ENCODE measurements around the gene PTPRD. TPM values are rescaled to one million over a fixed set of nuclear protein-coding genes. Genes with fewer than 3 reads are reported as not detected.

PTPRD gene
- total RNA-seq, 1 donor from 2014 or later: 197 TPM

DNA sequence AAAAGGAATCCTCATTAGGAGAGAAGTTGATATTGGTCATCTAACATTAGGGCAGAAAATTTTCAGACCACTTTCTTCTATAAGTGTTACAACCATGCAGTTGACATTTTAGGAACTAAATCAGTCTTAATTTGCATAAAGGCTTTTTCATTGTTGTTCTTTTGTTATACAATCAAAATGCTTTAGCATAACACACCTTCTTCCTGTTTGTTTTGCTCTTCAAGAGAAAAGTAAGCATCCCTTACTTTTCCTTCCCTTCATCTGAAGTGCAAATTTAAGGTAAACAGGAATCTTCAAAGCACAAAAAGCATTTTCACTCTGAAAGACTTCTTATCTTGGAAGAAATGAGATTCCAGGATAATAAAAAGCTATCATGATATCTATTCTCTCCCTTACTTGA, 273.6 kb downstream of the PTPRD start:
- Mint-ChIP-seq H3K27me3 (no peaks in the 10 kb centered on the region), H3K9me3 (no peaks in the 10 kb centered on the region), H3K36me3 (no peaks in the 10 kb centered on the region), H3K27ac (no peak overlapping the region), H3K4me1 (ENCODE audit: unreplicated experiment) (no peaks in the 10 kb centered on the region), H3K4me3 (no peak overlapping the region)
- no peak for DNase-seq (ENCODE audit: extremely low spot score, unreplicated experiment)
- TF ChIP-seq CTCF (conservative IDR thresholded peaks at IDR 0.05): no peak

DNA sequence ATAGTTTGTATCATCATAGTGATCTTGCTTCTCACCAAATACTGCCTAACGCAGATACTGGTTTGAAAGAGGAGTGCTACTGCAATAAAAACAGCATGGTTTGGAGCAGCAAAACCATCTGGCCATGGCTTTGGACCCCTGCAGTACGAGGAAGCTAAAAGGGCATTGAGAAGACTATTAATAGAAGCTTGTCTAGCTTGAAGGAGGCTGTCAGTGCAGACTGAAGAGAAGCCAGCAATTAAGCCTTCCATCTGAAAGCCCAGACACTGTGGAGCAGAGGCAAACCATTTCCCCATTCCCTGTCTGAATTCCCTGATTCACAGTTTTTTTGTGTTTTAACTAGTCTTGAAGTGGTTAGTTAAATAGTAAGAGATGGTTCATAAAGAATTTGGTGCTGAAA, 281.6 kb downstream of the PTPRD start:
- H3K27me3 Mint-ChIP-seq: no peaks in the 10 kb centered on the region
- no peaks in the 10 kb centered on the region for H3K4me1 Mint-ChIP-seq (ENCODE audit: unreplicated experiment)
- TF ChIP-seq CTCF (conservative IDR thresholded peaks at IDR 0.05): no peak
- H3K4me3 Mint-ChIP-seq: no peak overlapping the region
- no peak overlapping the region for H3K27ac Mint-ChIP-seq
- H3K9me3 Mint-ChIP-seq: no peaks in the 10 kb centered on the region
- no peaks in the 10 kb centered on the region for H3K36me3 Mint-ChIP-seq
- DNase-seq (ENCODE audit: extremely low spot score, unreplicated experiment): no peak

DNA sequence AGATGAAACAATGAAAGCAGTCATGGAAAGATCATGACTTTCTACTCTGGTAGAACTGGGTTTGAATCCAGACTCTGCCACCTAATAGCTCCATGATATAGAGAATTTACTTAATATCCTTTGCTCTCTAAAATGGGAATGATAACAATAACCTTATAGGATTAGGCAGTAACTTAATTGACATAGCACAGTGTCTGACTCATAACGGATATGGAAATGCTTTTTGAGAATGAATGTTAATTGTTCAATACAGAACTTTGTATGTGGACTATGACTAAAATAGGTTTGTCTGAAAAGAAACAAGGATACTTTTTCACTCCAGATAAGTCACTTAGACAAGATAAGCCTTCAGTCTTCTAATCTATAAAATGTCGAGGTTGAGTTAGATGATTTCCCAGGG, 330.7 kb downstream of the PTPRD start:
- no peak for TF ChIP-seq CTCF (conservative IDR thresholded peaks at IDR 0.05)
- Mint-ChIP-seq H3K4me3 (no peak overlapping the region), H3K36me3 (no peaks in the 10 kb centered on the region), H3K4me1 (ENCODE audit: unreplicated experiment) (no peaks in the 10 kb centered on the region), H3K27me3 (no peaks in the 10 kb centered on the region), H3K27ac (no peak overlapping the region), H3K9me3 (no peaks in the 10 kb centered on the region)
- DNase-seq (ENCODE audit: extremely low spot score, unreplicated experiment): no peak

DNA sequence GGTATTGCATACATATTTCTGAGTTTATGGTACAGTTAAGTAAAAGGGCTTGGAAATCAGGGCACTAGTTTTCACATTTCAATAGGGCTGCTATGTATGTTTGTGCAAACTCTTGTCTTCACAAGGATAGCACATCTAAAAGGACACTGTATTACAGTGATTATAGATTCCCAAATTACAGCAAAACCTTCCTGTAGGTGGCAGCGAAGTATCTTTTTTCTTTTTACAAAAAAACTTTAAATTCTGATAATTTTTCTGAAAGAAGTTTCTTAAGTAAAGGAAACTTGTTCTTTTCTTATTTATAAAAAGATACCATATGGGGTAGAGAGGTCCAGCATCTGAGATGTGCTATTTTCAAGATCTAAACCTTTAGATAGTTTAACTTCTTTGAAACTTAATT, 337.8 kb downstream of the PTPRD start:
- H3K36me3 Mint-ChIP-seq: no peaks in the 10 kb centered on the region
- TF ChIP-seq CTCF (conservative IDR thresholded peaks at IDR 0.05): peak; percentile 54
- H3K9me3 Mint-ChIP-seq: no peaks in the 10 kb centered on the region
- no peak for DNase-seq (ENCODE audit: extremely low spot score, unreplicated experiment)
- no peaks in the 10 kb centered on the region for H3K27me3 Mint-ChIP-seq
- H3K27ac Mint-ChIP-seq: no peak overlapping the region
- peaks cover 3% of the 10 kb centered on the region for H3K4me1 Mint-ChIP-seq (ENCODE audit: unreplicated experiment)
- H3K4me3 Mint-ChIP-seq: no peak overlapping the region

DNA sequence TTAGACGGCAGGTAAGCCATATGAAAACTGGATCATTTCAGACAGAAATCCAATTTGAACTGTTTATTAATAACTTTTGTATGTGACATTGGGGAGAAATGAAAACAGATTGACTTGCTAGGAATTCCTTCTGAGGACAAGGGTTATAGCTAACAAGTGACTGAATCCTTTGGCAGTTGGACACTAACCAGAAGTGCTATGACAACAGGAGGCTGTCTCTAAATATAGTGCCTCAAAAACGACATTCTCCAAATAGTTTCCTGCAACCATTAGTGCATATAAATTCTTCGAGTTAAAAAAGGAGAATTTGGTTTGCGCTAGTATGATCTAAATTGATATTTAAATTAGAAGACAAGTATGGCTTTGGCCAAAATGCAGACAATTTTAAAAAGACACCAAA, 338.6 kb downstream of the PTPRD start:
- no peaks in the 10 kb centered on the region for H3K9me3 Mint-ChIP-seq
- H3K27ac Mint-ChIP-seq: no peak overlapping the region
- H3K27me3 Mint-ChIP-seq: no peaks in the 10 kb centered on the region
- DNase-seq (ENCODE audit: extremely low spot score, unreplicated experiment): no peak
- no peak overlapping the region for H3K4me3 Mint-ChIP-seq
- no peaks in the 10 kb centered on the region for H3K36me3 Mint-ChIP-seq
- peaks cover 3% of the 10 kb centered on the region for H3K4me1 Mint-ChIP-seq (ENCODE audit: unreplicated experiment)
- no peak for TF ChIP-seq CTCF (conservative IDR thresholded peaks at IDR 0.05)

DNA sequence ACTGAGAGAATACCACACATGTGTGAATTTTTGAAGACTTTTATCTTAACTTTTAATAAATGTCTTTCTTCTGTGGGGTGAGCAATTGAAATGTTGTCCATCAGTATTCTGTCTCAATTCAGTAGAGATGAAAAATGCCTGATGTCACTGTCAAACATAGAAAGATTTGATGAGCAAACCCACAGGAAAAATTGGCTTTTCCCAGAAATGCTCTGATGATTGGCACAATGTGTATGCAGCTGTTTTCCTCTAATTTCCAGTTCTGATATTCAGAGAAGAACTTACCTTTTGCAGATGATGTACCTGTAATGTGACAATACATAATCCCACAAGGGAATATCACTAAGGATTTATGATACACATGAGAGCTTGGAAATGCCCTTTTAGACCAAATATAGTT, 340.0 kb downstream of the PTPRD start:
- DNase-seq (ENCODE audit: extremely low spot score, unreplicated experiment): no peak
- H3K4me1 Mint-ChIP-seq (ENCODE audit: unreplicated experiment): peaks cover 10% of the 10 kb centered on the region
- no peaks in the 10 kb centered on the region for H3K9me3 Mint-ChIP-seq
- no peak overlapping the region for H3K4me3 Mint-ChIP-seq
- H3K27me3 Mint-ChIP-seq: no peaks in the 10 kb centered on the region
- H3K27ac Mint-ChIP-seq: no peak overlapping the region
- no peak for TF ChIP-seq CTCF (conservative IDR thresholded peaks at IDR 0.05)
- H3K36me3 Mint-ChIP-seq: no peaks in the 10 kb centered on the region
